Lung (tissue), 12 donors: ENCODE results near the gene BAX. TPM values are rescaled to one million over a fixed set of nuclear protein-coding genes. Genes with fewer than 3 reads are reported as not detected.

ENCODE experiments used
- ATAC-seq: fragments of 200-7000 bp; cut with Tn5 transposase; one replicate; pipeline ENCODE4 v1.9.1; 2020; ENCODE audit warnings: moderate number of reproducible peaks; ENCODE audit not compliant: insufficient read depth, low FRiP score
- DNase-seq, 3 donors: peaks; one replicate each; pipeline ENCODE4 v3.0.0-alpha.2; 2013 to 2017
- H3K27ac ChIP-seq, 2 donors: one replicate each; pipeline ENCODE4 v1.5.1; 2013; ENCODE audit warnings: mild to moderate bottlenecking in 2 of 2, moderate library complexity in 2 of 2, control low read depth in 1 of 2, inconsistent platforms in 1 of 2, low read depth in 1 of 2, low read length in 1 of 2
- H3K27me3 ChIP-seq, 3 donors: one replicate each; pipeline ENCODE4 v1.5.1; 2013; ENCODE audit warnings: low read length in 2 of 3; ENCODE audit not compliant: control insufficient read depth in 3 of 3, insufficient read depth in 3 of 3
- H3K36me3 ChIP-seq, 4 donors: one replicate each; pipeline ENCODE4 v1.5.1; 2013; ENCODE audit warnings: low read length in 4 of 4, mild to moderate bottlenecking in 1 of 4, moderate library complexity in 1 of 4; ENCODE audit not compliant: control insufficient read depth in 4 of 4, insufficient read depth in 4 of 4
- H3K4me1 ChIP-seq, 5 donors: one replicate each; pipeline ENCODE4 v1.5.1; 2013; ENCODE audit warnings: low read length in 5 of 5, mild to moderate bottlenecking in 2 of 5, moderate library complexity in 1 of 5; ENCODE audit not compliant: control insufficient read depth in 5 of 5, insufficient read depth in 5 of 5
- H3K4me3 ChIP-seq: one replicate; pipeline ENCODE4 v1.5.1; 2013; ENCODE audit warnings: mild to moderate bottlenecking, control low read depth, moderate library complexity
- H3K9ac ChIP-seq, 2 donors: one replicate each; pipeline ENCODE4 v1.5.1; 2013; ENCODE audit warnings: low read length in 2 of 2, control low read depth in 1 of 2; ENCODE audit not compliant: insufficient read depth in 1 of 2
- H3K9me3 ChIP-seq, 4 donors: one replicate each; pipeline ENCODE4 v1.5.1; 2013; ENCODE audit warnings: low read length in 3 of 4, mild to moderate bottlenecking in 1 of 4, moderate library complexity in 1 of 4; ENCODE audit not compliant: control insufficient read depth in 4 of 4, insufficient read depth in 3 of 4
- WGBS, 2 donors: extraction: QIAGEN DNeasy Blood & Tissue Kit; methylation state at CpG; one replicate each; pipeline ENCODE4 v1.1.7; 2013; 5-methylcytosine and 5-hydroxymethylcytosine counted together
- polyA plus RNA-seq, 2 donors: library from polyadenylated mRNA; stranded (reverse); fragments of 200-250 nt; gene quantifications; one replicate each; pipeline ENCODE4 v1.2.1, GENCODE V29; 2013
- total RNA-seq, 2 donors: library from RNA; depleted of rRNA in 1 of 2; stranded (reverse); fragments of >200 nt in 1 of 2; gene quantifications; one replicate each; pipeline ENCODE4 v1.2.1, GENCODE V29; 2014 to 2021
- TF ChIP-seq, protein P1 (sequence below): IDR thresholded peaks from 2 replicates; pipeline ENCODE4 v1.5.1; 2012; ENCODE audit warnings: mild to moderate bottlenecking; ENCODE audit errors: control extremely low read depth, extremely low read depth
- donor health status: control.
- donor health status: control.
- donor health status: Bipolar disorder and iron deficiency.
- donor health status: healthy.
- donor health status: DM: yes; HTN: yes; CAD: no.

BAX gene
- total and polyA plus RNA-seq, 4 donors, result 25.9 to 121 (median 104) TPM

DNA sequence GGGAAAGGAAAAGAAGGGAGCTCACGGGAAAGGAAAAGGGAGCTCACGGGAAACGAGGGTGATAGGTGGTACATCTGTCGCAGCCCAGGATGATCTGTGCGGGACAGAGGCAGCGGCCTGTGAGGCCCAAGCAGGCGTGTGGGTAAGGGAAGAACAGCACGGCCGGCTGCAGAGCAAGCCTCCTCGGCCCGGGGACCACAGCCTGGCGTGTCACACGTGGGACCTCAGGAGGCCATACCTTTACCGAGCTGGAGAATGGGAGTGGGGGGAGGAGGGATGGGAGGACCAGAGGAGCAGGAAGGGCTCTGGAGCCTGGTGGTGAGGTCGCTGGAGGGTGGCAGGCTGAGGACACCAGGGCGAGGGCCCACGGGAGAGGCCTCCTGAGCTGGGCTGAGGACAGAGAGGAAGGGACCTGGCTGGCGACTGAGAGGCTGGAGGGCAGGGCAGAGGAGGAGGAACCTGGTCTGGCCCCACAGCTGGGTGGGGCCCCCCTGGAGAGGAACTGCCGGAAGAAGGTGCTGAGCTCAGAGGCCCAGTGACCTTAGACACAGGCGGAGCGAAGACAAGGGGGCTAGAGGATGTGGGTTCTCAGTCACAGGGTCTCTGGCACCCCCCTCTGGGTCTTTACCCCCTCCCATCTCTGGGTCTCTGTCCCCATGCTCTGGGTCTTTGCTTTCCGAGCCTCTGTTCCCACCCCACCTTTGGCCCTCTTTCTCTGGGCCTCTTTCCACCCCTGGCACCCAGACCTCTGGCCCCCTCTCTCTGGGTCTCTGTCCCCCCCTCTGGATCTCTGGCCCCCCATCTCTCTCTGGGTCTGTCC lies 7.6 kb downstream of the BAX start:
- peak overlapping the region; percentile 1 to 92 for H3K27ac ChIP-seq
- H3K4me1 ChIP-seq, result peaks cover 5 to 35% (median 16%) of the 10 kb centered on the region in 5 donors
- no peak overlapping the region for H3K9ac ChIP-seq
- H3K36me3 ChIP-seq, result peaks cover 0 to 13% (median 7%) of the 10 kb centered on the region in 4 donors
- H3K9me3 ChIP-seq, result no peaks in the 10 kb centered on the region
- DNase-seq, result peak in 2 of 3 donors; percentile 40 to 53
- H3K27me3 ChIP-seq, result no peaks in the 10 kb centered on the region
- TF ChIP-seq, protein P1, sequence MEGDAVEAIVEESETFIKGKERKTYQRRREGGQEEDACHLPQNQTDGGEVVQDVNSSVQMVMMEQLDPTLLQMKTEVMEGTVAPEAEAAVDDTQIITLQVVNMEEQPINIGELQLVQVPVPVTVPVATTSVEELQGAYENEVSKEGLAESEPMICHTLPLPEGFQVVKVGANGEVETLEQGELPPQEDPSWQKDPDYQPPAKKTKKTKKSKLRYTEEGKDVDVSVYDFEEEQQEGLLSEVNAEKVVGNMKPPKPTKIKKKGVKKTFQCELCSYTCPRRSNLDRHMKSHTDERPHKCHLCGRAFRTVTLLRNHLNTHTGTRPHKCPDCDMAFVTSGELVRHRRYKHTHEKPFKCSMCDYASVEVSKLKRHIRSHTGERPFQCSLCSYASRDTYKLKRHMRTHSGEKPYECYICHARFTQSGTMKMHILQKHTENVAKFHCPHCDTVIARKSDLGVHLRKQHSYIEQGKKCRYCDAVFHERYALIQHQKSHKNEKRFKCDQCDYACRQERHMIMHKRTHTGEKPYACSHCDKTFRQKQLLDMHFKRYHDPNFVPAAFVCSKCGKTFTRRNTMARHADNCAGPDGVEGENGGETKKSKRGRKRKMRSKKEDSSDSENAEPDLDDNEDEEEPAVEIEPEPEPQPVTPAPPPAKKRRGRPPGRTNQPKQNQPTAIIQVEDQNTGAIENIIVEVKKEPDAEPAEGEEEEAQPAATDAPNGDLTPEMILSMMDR, result no peak
- whole genome bisulfite sequencing, 2 donors, result 32 to 47% methylated on average over 22 of the region's 22 CpGs
- H3K4me3 ChIP-seq, result no peak overlapping the region
- no peak for ATAC-seq

GRCh38 chr19:48962849-48963165 lies 8.1 kb downstream of the BAX start:
- Histone ChIP-seq H3K9me3 (no peaks in the 10 kb centered on the region), H3K27ac (peak overlapping the region; percentile 1 to 92), H3K9ac (no peak overlapping the region), H3K4me3 (no peak overlapping the region), H3K4me1 (peaks cover 5 to 35% (median 16%) of the 10 kb centered on the region in 5 donors), H3K27me3 (no peaks in the 10 kb centered on the region), H3K36me3 (peaks cover 0 to 19% (median 9%) of the 10 kb centered on the region in 4 donors)
- WGBS, 2 donors, result 27 to 40% methylated on average over 7 of the region's 7 CpGs
- no peak for DNase-seq
- TF ChIP-seq, protein P1, result no peak
- no peak for ATAC-seq

DNA sequence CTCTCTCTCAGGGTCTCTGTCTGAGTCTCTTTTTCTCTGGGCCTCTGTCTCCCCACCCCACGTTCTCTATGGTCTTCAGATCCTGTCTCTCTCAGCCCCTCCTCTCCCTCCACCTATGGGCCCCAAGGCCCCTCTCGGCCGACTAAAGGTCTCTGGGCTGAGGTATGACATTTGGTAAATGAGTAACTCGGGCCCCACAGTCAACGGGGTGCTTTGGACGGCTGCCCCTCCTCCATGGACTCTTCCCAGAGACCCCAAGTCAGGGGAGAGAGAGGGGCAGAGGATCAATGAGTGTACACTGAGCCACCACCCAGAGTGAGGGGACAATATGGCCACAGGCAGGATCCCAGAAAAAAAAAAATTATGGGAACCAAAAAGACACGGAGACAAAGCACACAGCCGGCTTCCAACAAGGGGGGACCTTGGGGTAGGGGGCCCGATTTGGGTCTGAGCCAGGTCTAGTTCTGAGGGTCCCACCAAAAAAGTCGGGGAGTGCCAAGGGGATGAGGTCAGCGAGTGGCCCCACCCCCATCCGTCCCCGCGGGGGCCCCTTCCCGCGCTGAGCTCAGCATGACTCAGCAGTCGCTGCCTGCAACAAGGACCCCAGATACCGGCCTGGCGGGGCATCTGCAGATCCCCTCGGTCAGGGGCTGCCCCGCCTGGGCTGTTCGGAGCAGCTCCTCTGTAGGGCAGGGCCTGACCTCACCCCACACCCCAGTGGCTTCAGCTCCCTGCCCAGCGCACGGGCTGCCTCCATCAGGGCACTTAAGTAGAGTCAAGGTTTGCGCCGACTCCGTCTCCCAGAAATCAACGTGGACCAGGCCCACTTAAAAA lies 8.9 kb downstream of the BAX start:
- Histone ChIP-seq H3K9ac (peak overlapping the region; percentile 46 to 83), H3K4me1 (peaks cover 5 to 35% (median 16%) of the 10 kb centered on the region in 5 donors), H3K27ac (peak overlapping the region; percentile 80 to 92), H3K36me3 (peaks cover 0 to 26% (median 9%) of the 10 kb centered on the region in 4 donors), H3K4me3 (no peak overlapping the region), H3K27me3 (no peaks in the 10 kb centered on the region), H3K9me3 (no peaks in the 10 kb centered on the region)
- ATAC-seq, result no peak
- TF ChIP-seq, protein P1, result no peak
- 5 to 11% methylated on average over 28 of the region's 28 CpGs for WGBS, 2 donors
- peak; percentile 77 to 85 (median 84) for DNase-seq
